GM18508 (cell line): ENCODE data around the gene FOSB.

Experiments
- ATAC-seq: cut with Tn5 transposase; IDR thresholded peaks from one replicate; pipeline ENCODE4 v1.9.1; 2021; ENCODE audit warnings: moderate number of reproducible peaks; ENCODE audit not compliant: insufficient read depth, unreplicated experiment

Gene FOSB

GRCh38 chr19:45464274-45464673, 3.5 kb upstream of the FOSB start:
- no peak for ATAC-seq

- ATAC-seq: no peak
These were observed 2.8 kb upstream of the FOSB start for GRCh38 chr19:45464852-45465441.

GRCh38 chr19:45467115-45467455, 711 bp upstream of the FOSB start:
- no peak for ATAC-seq

GRCh38 chr19:45468159-45468651, 409 bp downstream of the FOSB start:
- no peak for ATAC-seq

- ATAC-seq: no peak
These were observed 971 bp downstream of the FOSB start for GRCh38 chr19:45468803-45469131.

GRCh38 chr19:45469132-45469944, 1.5 kb downstream of the FOSB start:
- ATAC-seq: no peak

GRCh38 chr19:45469945-45470761, 2.4 kb downstream of the FOSB start:
- no peak for ATAC-seq

GRCh38 chr19:45470762-45471081, 2.9 kb downstream of the FOSB start:
- no peak for ATAC-seq

- no peak for ATAC-seq
These were observed 3.5 kb downstream of the FOSB start for GRCh38 chr19:45471111-45471930.

- ATAC-seq: no peak
These were observed 4.3 kb downstream of the FOSB start for GRCh38 chr19:45471931-45472562.

- no peak for ATAC-seq
These were observed 5.0 kb downstream of the FOSB start for GRCh38 chr19:45472563-45473366.

GRCh38 chr19:45473367-45473681, 5.5 kb downstream of the FOSB start:
- ATAC-seq: no peak

- ATAC-seq: no peak
These were observed 6.1 kb downstream of the FOSB start for GRCh38 chr19:45473682-45474605.

GRCh38 chr19:45474606-45475521, 7.1 kb downstream of the FOSB start:
- no peak for ATAC-seq

- no peak for ATAC-seq
These were observed 7.9 kb downstream of the FOSB start for GRCh38 chr19:45475537-45476291.

GRCh38 chr19:45476304-45476703, 8.5 kb downstream of the FOSB start:
- no peak for ATAC-seq

- ATAC-seq: no peak
These were observed 9.4 kb downstream of the FOSB start for GRCh38 chr19:45477186-45477585.
